Activated CD4-positive, alpha-beta T cell treated with anti-CD3 and anti-CD28 coated beads, Interleukin-2, amount 50 U/mL, for 48 hours (primary cell): ENCODE data around the gene MSL1.

Experiments used
- DNase-seq, 2 experiments: peaks; one replicate each; pipeline ENCODE4 v3.0.0-alpha.2; 2020

MSL1 gene

GRCh38 chr17:40091691-40092397 lies 29.9 kb upstream of the MSL1 start:
- DNase-seq, result no peak

GRCh38 chr17:40092581-40092980 lies 29.2 kb upstream of the MSL1 start:
- no peak for DNase-seq

DNA sequence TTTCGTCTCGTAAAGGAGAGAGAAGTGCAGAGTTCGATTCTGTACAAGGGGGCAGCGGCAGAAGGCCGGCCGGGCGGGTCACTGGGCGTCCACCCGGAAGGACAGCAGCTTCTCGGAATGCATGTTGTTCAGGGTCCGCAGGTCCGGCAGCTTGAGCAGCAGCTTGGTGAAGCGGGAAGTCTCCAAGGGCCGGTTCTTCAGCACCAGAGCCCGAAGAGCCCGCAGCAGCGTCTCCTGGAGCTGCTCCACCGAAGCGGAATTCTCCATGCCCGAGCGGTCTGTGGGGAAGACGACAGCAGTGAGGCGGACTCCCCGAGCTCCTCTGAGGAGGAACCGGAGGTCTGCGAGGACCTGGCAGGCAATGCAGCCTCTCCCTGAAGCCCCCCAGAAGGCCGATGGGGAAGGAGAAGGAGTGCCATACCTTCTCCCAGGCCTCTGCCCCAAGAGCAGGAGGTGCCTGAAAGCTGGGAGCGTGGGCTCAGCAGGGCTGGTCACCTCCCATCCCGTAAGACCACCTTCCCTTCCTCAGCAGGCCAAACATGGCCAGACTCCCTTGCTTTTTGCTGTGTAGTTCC lies 28.7 kb upstream of the MSL1 start:
- no peak for DNase-seq

DNA sequence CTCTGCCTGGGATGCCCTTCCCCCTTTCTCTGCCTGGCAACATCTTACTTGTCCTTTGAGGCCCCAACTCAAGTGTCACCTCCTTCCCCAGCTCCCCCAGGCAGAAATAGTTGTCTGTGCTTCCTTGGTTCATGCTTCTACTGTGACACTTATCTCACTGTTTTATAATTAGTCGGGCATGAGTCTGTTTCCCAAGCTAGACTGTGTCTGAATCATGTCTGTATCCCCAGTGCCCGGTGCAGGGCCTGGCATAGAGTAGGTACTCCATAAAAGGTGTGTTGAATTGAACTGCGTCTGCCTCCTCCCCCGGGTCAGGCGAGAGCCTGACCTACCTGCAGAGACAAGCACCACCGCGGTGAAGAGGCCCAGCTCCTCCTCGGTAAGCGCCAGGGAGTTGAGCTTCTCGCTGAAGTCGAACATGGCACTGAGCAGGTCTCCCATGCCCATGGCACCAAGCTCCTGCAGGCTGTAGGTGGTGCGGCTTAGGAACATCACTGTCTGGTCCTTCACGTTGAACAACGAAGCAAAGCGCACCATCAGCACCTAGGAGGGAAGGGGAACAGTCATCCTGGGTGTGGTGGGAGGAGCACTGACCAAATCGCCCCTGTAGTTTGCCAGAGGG lies 28.1 kb upstream of the MSL1 start:
- DNase-seq, result no peak

- no peak for DNase-seq
Measured at GRCh38 chr17:40094874-40095273, 26.9 kb upstream of the MSL1 start.

DNA sequence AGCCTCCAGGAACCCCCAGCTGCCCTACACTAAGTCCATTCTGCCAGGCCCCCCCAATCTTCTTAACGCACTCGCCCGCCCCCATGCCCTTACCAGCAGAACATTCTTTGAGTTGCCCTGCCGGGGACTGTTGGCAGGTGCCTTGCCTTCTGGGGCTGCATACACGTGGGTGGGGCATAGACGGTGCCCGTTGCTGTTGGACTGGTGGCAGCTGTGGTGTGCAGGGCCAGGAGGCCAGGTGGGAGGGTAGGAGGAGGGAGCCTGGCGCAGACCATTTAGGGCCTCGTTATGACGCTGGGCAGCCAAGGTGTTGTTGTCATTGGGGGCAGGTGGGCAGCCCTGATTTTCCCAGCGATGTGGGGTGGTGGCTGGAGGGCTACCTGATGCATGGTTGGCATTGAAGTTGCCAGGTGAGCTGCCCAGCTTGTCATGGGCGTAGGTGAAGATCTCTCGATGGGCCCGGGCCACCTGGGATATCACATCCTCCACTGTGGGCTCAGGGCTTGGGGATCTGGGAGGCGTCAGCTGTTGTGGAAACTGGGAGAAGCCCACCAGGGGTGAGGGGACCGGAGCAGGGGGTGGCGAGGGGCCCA lies 26.3 kb upstream of the MSL1 start:
- no peak for DNase-seq

- peak; percentile 75 to 86 for DNase-seq
Measured at GRCh38 chr17:40095944-40096791, 25.6 kb upstream of the MSL1 start.

- DNase-seq, result no peak
Measured at GRCh38 chr17:40097087-40097486, 24.7 kb upstream of the MSL1 start.

DNA sequence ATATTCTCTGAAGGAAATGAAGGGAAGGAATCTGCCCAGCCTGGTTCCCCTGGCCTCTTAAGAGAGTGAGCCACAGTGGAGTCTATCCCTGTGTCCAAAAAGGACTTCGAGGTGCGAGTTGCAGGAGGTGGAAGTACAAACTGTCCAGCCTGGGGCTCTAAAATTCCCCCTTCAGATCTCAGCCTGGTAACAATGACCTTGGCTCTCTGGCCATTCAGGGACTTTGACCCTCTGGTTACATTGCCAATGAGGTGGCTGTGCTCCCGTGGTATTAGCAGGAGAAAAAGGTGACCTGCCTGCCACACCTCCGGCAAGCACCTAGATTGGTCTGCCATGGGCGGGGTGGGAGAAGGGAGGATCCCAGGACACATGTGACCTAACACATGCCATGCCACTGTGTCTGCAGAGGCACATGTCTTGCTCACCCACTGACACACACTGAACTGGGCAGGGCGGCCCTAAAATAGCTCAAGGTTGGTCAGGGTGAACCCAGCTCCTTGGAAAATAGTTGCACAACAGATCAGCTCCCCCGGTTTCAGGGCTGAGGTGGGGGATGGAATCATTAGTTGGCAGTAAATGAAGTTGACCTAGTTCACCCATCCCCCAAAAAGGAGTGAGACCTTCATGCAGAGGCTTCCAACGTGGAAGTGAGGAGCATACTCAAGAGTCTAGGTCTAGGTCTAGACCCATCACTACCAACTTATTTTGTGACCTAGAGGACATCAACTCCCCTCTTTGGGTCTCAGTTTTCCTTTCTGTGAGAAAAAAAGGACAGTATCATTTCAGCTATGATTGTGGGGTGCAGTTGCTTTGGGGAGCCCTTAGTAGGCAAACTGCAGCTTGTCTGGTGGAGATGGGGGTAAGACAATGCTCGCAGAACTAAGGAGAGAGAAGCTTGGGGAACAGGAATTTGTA lies 23.6 kb upstream of the MSL1 start:
- peak in 1 of 2 experiments; percentile 49 for DNase-seq

GRCh38 chr17:40098846-40099618 lies 22.7 kb upstream of the MSL1 start:
- peak; percentile 99 for DNase-seq

- no peak for DNase-seq
Measured at GRCh38 chr17:40099619-40100418, 22.0 kb upstream of the MSL1 start.

GRCh38 chr17:40100419-40100668 lies 21.4 kb upstream of the MSL1 start, which contains the start of gene NR1D1:
Gene NR1D1, minus strand, starts transcription at chr17:40100589. Its CDS starts 495 bp downstream, at chr17:40100094.
- no peak for DNase-seq

GRCh38 chr17:40100669-40101366 lies 21.0 kb upstream of the MSL1 start:
- DNase-seq, result peak; percentile 90 to 95

DNA sequence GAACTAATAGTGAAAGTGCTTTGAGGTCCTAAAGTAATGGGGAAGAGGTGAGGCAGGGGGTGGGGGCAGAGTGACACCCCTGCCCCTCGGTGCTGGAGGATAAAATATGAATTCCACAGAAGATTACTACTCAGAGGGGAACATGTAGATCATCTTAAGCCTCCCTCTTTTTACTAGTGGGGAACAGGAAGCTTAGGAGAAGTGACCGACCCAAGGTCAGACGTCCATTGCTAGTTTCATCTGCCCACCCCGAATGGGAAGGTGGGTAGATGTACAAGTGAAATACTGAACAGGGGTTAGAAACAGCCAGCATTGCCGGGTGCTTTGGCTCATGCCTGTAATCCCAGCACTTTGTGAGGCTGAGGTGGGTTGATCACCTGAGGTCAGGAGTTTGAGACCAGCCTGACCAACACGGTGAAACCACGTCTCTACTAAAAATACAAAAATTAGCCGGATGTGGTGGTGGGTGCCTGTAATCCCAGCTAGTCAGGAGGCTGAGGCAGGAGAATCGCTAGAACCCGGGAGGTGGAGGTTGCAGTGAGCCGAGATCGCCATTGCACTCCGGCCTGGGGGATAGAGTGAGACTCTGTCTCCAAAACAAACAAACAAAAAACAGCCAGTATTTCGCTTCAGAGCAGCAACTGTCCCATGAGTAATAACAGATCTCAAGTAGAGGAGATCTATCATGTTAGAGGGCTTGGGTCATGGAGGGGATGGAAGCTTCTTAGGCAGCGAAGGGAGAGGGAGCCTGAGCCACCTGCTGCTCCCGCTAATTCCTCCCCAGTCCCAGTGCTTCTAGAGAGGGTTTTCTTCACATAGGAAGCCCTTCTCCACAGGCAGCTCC lies 20.2 kb upstream of the MSL1 start:
- DNase-seq, result no peak

DNA sequence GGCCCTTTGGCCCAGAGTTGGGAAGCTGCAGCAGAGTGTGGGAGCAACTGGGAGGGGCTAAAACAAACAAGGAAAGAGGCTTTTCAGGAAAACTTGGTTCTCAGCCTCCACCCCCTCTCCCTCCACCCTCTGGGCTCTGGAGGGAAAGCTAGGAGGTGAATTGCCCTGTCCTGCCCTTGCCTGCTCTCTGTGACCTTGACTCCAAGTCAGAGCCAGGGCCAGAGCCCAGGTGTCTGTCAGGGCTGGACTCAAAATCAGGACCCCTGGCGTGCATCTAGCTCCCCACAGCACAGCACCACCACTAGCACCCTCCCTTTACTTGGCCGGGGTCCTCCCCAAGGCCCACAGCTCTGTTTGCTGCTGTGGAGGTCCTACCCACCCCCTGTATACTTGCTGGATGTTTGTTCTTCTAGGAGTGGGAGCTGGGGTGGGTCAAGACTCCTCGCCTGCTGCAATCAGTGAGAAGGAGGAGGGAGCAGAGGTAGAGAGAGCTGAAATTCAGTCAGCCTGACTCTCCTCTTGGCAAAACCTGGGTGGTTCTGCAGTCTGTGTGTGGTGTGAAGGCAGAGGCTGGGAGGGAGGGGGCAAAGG lies 18.6 kb upstream of the MSL1 start:
- no peak for DNase-seq

- DNase-seq, result no peak
Measured at GRCh38 chr17:40103688-40104087, 18.1 kb upstream of the MSL1 start.

- no peak for DNase-seq
Measured at GRCh38 chr17:40104594-40105486, 16.9 kb upstream of the MSL1 start.
